GM15510 (cell line): ENCODE measurements around the gene RAB31.

Experiments used
- POLR2A ChIP-seq: IDR thresholded peaks from 3 replicates; pipeline ENCODE4 v1.6.1; 2011; ENCODE audit warnings: borderline replicate concordance; ENCODE audit not compliant: insufficient read length; ENCODE audit errors: extremely low read depth

RAB31 gene

DNA sequence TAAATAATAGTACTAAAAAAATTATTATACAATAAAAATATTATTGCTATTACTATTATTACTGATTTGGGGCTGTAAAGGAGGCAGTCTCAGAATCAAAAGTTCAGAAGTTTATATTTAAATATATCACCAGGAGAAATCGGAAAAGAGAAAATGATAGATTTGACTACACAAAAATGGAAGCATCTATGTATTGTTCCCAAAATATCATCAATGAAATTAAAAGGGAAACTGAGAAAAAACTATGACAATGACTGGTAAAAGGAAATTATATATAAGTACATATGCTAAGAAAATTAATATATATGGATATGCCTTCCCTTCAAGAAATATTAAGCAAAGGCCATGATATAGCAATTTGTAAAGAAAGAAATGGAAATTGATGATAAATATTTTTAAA, 170.0 kb downstream of the RAB31 start:
- no peak for TF ChIP-seq POLR2A

DNA sequence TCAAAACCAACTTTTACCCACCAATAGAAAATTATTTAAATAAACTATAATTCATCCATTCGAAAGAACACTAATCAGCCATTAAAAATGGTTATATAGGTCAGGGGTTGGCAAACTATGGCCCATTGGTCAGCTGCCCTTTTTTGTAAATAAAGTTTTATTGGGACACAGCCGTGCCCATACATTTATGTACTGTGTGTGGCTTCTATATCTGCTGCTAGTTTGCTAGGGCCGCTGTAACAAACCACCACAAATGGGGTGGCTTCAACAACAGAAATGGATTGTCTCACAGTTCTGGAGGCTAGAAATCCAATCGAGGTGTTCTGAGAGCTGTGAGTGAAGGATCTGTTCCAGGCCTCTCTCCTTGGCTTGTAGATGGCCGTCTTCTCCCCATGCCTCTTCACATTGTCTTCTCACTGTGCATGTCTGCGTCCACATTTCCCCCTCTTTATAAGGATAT, 170.7 kb downstream of the RAB31 start:
- TF ChIP-seq POLR2A: no peak

DNA sequence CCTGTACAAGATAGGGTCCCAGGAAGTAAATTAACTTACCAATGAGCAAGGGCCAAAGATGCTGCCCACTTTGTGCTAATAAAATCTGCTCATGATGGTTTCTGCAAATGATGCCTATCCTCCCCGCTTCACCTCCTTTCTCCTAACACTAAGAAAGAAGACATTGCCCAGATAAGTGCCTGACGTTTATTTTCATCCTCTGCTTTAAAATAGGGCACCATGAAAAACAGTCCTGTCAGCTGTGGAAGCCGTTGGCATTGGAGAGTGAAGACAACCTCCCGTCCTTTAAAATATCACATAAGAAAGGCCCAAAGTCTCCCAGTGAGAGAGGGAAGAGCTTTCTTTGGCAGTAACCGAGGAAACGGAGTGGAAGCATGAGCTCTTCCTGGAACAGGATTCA, 176.0 kb downstream of the RAB31 start:
- TF ChIP-seq POLR2A: no peak

DNA sequence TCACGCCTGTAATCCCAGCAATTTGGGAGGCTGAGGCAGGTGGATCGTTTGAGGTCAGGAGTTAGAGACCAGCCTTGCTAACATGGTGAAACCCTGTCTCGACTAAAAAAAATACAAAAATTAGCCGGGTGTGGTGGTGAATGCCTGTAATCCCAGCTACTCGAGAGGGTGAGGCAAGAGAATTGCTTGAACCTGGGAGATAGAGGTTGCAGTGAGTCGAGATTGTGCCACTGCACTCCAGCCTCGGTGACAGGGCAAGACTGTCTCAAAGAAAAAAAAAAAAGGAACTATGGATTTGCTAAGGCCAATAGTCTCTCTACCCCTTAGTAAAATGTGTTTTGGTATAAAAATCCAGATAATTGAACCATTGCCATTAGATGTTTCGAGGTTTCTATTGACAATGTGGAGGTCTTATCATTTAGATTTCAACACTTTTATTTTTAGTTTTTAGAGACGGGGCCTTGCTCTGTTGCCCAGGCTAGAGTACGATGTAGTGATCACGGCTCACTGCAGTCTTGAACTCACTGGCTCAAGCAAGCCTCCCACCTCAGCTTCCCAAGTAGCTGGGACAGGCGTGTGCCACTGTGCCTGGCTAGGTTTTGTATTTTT, 176.5 kb downstream of the RAB31 start:
- no peak for TF ChIP-seq POLR2A

DNA sequence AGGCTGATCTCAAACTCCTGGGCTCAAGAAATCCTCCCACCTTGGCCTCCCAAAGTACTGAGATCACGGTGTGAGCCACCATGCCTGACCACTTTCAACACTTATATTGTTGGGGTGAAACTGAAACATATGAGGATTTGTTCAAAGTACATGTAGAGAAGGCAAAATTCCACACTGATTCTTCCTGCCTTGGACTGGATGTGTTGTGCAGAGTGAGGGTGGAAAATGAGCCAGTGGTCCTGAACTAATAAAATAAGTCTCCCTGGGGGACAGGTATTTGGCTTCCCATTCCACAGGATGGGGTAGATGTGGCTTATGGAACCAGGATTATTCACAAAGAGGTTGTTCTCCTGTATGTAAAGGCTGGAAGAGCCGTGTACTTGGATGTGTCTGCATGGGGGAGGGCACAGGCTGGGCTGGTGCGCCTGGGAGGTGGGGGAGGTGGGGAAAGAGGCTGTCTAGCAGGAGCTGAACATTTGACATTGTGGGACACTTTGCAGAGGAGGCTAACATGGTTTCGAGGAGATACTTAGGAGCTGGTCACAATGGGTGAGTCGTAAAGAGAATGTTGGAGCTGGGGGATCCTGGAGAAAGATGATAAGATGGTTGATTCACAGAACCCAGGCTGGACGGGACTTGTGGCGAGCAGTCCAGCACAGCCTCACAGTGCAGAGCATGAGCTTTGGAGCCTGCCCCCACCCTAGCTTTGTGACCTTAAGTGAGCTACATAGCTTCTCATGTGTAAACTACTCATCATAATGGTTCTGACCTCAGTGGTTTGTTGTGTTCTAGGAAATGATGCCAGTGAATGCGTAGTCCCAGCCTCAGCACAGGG, 177.3 kb downstream of the RAB31 start, which contains the start of gene TXNDC2:
Gene TXNDC2, plus strand, starts transcription at position 804 of the 835 bp plus-strand sequence. CDS start 708 bp downstream, outside the sequence.
- TF ChIP-seq POLR2A: no peak

DNA sequence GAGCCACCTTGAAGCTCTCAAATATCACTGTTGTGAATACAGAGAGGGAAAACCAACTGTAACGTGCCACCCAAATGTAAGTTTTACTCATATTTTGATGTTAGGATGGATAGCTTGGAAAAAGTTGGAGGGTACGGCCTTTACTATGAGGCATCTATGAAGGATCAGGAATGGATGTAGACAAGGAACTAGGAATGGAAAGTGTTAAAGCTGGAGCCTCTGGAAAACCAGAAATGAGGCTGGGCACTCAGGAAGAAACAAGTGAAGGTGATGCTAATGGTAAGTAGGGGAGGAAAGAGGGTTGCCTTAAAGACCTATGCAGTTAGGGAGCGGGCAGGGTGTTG, 177.9 kb downstream of the RAB31 start:
- no peak for TF ChIP-seq POLR2A

DNA sequence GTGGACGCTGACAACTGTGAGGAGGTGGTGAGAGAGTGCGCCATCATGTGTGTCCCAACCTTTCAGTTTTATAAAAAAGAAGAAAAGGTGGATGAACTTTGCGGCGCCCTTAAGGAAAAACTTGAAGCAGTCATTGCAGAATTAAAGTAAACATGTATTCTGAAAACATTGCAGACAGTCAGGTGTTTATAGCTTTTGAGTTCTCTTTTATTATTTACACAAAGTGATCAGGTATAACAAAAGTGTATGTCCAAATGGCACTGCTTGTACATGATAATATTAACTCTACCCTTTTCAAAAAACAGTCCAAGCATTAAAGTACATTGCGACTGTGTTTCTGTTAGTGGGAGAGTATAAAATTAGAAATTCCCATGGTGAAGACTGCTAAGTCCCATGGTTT, 179.9 kb downstream of the RAB31 start:
- no peak for TF ChIP-seq POLR2A

DNA sequence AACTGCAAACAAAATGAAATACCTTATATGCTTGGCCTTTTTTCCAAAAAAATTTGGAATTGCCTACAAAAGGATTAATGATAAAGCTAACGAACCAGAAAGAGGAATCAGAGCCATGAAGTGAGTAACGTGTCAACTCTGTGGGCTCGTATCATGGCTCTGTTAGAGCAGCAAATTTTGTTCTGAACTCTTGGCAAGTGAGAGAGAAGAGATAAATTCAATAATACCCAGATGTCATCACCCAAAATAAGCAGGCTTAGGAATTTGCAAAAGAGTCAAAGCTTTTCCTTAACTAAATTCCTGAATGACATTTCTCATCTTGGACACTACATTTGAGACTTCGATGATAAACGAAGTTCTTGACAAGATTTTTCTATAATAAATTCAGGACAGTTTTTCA, 182.1 kb downstream of the RAB31 start:
- TF ChIP-seq POLR2A: no peak

DNA sequence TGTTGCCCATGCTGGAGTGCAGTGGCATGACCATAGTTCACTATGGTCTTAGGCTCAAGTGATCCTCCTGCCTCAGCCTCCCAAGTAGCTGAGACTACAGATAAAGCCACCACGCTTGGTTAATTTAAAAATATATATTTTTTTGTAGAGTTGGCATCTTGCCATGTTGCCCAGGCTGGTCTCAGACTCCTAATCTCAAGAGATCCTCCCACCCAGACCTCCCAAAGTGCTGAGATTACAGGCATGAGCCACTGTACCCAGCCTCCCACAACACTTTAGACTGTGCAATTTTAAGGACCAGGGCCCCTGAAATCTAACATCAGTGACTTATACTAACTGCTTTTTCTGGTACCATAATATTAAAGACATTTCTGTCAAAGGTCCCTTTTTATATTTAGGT, 182.9 kb downstream of the RAB31 start:
- no peak for TF ChIP-seq POLR2A

DNA sequence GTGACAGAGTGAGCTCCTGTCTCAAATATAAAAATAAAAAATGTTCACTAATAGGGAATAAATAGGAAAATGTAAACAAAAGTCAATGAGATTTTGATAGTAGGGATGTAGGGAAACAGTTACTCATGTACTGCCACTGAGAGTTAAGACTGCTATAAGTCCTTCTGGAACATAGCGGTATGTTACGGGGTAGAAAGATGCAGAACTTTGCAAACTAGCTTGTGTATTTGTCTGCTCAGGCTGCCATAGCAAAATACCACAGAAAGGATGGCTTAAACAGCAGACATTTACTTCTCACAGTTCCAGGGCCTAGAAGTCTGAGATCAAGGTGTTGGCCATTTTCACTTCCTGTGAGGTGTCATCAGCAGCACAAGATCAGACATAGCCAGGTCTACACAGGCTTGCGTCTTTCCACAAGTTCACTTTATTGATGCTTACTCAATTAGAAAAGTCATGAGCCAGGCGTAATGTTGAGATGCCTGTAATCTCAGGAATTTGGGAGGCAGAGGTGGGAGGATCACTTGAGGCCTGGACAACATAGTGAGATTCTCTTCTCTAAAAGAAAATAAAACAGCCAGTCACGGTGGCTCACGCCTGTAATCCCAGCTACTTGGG, 186.5 kb downstream of the RAB31 start:
- no peak for TF ChIP-seq POLR2A

DNA sequence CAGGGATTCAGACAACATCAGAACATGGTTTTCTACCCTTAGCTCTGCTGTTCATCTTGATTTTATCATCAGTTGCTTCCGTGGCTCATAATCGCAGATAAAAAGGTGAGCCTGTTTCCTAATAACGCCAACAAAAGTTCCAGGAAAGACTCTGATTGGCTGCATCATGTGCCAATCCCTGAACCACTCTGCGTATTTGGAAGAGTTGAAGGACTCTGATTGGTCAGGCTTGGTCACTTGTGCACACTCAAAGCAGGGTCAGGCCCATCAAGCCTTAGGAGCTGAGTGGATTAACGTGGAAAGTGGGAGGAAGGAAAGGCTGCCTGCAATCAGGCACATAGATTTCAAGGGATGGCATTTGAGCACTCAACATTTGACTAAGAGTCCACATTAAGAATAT, 189.0 kb downstream of the RAB31 start:
- TF ChIP-seq POLR2A: no peak

DNA sequence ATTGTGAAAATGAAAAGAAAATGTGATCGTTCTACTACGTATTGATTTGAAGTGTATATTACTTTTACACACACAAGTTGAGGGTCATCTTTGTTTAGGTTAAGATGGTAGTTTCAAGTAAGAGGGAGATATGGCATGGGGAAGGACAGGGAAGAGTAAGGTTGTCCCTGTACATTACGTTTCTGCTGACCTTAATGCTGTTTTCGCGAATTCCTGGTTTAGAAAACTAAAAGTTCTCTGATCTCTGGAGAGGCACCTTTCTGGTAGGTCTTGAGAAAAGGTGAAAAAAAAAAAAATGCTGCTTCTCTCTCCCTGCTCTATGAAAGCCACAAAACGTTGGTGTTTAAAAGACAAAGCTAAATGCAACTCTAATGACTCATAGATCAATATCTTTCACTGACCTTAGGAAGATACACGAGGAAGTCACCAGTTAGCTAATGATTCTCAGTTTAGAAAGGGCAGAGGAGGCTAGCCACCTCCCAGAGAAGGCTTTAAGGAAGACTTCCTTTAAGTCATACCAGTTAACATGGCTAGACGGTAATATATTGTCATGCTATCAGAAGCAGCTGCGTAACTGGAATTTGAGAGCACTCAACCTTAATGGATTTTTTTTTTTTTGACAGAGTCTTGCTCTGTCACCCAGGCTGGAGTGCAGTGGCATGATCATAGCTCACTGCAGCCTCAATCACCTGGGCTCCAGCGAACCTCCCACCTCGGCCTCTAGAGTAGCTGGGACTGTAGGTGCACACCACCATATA, 190.9 kb downstream of the RAB31 start:
- no peak for TF ChIP-seq POLR2A

DNA sequence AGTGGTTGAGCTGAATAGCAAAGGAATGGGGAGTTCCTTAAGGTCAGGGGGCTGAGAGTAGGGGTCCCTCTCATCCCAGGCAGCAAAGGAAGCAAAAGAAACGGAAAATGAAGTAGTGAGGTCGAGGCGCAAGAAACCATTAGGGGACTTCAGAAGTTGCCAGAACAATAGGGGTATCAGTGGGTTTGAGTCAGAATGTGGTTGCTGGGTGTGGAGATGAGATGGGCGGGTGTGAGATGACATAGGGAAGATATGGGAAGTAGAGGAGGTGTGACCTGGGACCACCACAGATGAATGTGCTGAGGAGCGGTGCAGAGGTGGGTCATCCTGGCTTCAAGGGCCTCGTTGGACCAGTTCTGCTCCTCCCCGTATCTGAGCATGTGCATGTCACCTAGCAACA, 192.6 kb downstream of the RAB31 start:
- no peak for TF ChIP-seq POLR2A

DNA sequence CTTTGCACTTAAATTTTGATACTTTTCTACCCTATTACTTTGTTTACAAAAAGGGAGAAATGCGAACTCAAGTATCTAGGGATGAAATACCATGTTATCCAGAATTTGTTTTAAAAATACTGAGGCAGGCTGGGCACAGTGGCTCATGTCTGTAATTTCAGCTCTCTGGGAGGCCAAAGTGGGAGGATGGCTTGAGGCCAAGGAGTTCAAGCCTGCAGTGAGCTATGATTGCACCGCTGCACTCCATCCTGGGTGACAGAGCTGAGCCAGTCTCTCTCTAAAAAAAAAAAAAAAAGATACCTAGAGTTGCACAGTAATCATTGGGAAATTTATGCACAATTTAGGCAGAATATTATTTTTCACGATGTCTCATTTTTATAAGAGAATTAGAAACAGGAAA, 193.3 kb downstream of the RAB31 start:
- no peak for TF ChIP-seq POLR2A

DNA sequence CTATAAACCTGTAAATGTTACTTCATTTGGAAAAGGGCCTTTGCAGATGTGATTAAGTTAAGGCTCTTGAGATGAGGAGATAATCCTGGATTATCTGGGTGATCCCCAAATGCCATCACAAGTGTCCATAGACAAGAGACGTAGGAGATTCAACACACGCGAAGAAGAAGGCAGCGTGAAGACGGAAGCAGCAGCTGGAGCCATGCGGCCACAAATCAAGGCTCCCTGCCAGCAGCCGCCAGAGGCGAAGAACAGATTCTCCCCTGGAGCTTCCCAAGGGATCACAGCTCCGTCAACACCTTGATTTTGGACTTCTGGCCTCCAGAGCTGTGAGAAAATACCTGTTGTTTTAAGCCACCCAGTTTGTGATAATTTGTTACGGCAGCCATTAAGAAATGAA, 194.7 kb downstream of the RAB31 start:
- no peak for TF ChIP-seq POLR2A
